HEK293 (cell line): ENCODE data around the gene OGFOD1.

Experiments used
- CTCF ChIA-PET: fragments of 350-600 bp; formaldehyde crosslinking; extraction: SDS; loops from one replicate; lab custom pipeline; 2021; ENCODE audit warnings: antibody characterized with exemption; lab: Yijun Ruan, JAX
- POLR2A ChIA-PET: fragments of 300-600 bp; formaldehyde crosslinking; extraction: SDS; loops from one replicate; lab custom pipeline; 2020; ENCODE audit warnings: antibody characterized with exemption, inconsistent platforms; lab: Yijun Ruan, JAX
- H3K27ac ChIP-seq: fragments of 200-500 bp; sonication (Bioruptor generic); 2 replicates; pipeline ENCODE4 v1.5.1; 2014; ENCODE audit warnings: low read depth, low read length, control low read depth, inconsistent platforms; ENCODE audit errors: extremely low read depth
- H3K36me3 ChIP-seq, 2 experiments: fragments of 200-500 bp in 1 of 2; sonication (Bioruptor generic) in 1 of 2; 1 replicate in 1 of 2; 2 replicates in 1 of 2; pipeline ENCODE4 v1.5.1; 2014 to 2017; ENCODE audit warnings: inconsistent platforms in 2 of 2, low read length in 2 of 2; ENCODE audit not compliant: control insufficient read depth in 2 of 2, insufficient read depth in 1 of 2
- H3K4me1 ChIP-seq: fragments of 200-500 bp; sonication (Bioruptor generic); 2 replicates; pipeline ENCODE4 v1.5.1; 2014; ENCODE audit warnings: mild to moderate bottlenecking, low read length, inconsistent platforms; ENCODE audit not compliant: control insufficient read depth, insufficient read depth
- H3K4me3 ChIP-seq: 2 replicates; pipeline ENCODE4 v1.5.1; 2011; ENCODE audit warnings: low read depth, mild to moderate bottlenecking, control low read depth, low read length, moderate library complexity
- H3K9me3 ChIP-seq: fragments of 200-500 bp; sonication (Bioruptor generic); 2 replicates; pipeline ENCODE4 v1.5.1; 2014; ENCODE audit warnings: low read depth, low read length, inconsistent platforms; ENCODE audit not compliant: control insufficient read depth, insufficient read depth
- KLF16 ChIP-seq: fragments of 450-650 bp; formaldehyde crosslinking; IDR thresholded peaks from 2 replicates; pipeline ENCODE4 v1.5.1; 2017; ENCODE audit warnings: missing biosample characterization, missing genetic modification characterization
- MZF1 ChIP-seq: fragments of 450-650 bp; formaldehyde crosslinking; IDR thresholded peaks from 2 replicates; pipeline ENCODE4 v1.5.1; 2017; ENCODE audit warnings: missing biosample characterization, missing genetic modification characterization, borderline replicate concordance
- OVOL3 ChIP-seq: fragments of 450-650 bp; formaldehyde crosslinking; IDR thresholded peaks from 2 replicates; pipeline ENCODE4 v1.5.1; 2016; ENCODE audit warnings: missing biosample characterization, missing genetic modification characterization
- SCRT2 ChIP-seq: fragments of 450-650 bp; formaldehyde crosslinking; IDR thresholded peaks from 2 replicates; pipeline ENCODE4 v1.5.1; 2016; ENCODE audit warnings: missing biosample characterization, missing genetic modification characterization
- ZFHX2 ChIP-seq: fragments of 450-650 bp; formaldehyde crosslinking; conservative IDR thresholded peaks from 2 replicates; pipeline ENCODE4 v1.5.1; 2016; ENCODE audit warnings: missing biosample characterization, missing genetic modification characterization
- ZNF133 ChIP-seq: fragments of 450-650 bp; formaldehyde crosslinking; IDR thresholded peaks from 2 replicates; pipeline ENCODE4 v1.5.1; 2016; ENCODE audit warnings: missing biosample characterization, missing genetic modification characterization
- ZNF140 ChIP-seq: fragments of 450-650 bp; formaldehyde crosslinking; IDR thresholded peaks from 2 replicates; pipeline ENCODE4 v1.5.1; 2016; ENCODE audit warnings: missing biosample characterization, missing genetic modification characterization
- ZNF214 ChIP-seq: fragments of 450-650 bp; formaldehyde crosslinking; IDR thresholded peaks from 2 replicates; pipeline ENCODE4 v1.5.1; 2017; ENCODE audit warnings: missing biosample characterization, mild to moderate bottlenecking, missing genetic modification characterization, borderline replicate concordance
- ZNF223 ChIP-seq: fragments of 450-650 bp; formaldehyde crosslinking; IDR thresholded peaks from 2 replicates; pipeline ENCODE4 v1.5.1; 2016; ENCODE audit warnings: missing biosample characterization, missing genetic modification characterization
- ZNF23 ChIP-seq: fragments of 450-650 bp; formaldehyde crosslinking; IDR thresholded peaks from 2 replicates; pipeline ENCODE4 v1.5.1; 2016; ENCODE audit warnings: missing biosample characterization, missing genetic modification characterization, borderline replicate concordance
- ZNF341 ChIP-seq: fragments of 450-650 bp; formaldehyde crosslinking; IDR thresholded peaks from 2 replicates; pipeline ENCODE4; 2016; ENCODE audit warnings: low read depth, missing biosample characterization, missing genetic modification characterization
- ZNF37A ChIP-seq: fragments of 450-650 bp; IDR thresholded peaks from 2 replicates; pipeline ENCODE4 v1.5.1; 2018; ENCODE audit warnings: missing biosample characterization, missing genetic modification characterization
- ZNF529 ChIP-seq: fragments of 450-650 bp; formaldehyde crosslinking; IDR thresholded peaks from 2 replicates; pipeline ENCODE4 v1.5.1; 2017; ENCODE audit warnings: missing genetic modification characterization, missing biosample characterization; ENCODE audit not compliant: insufficient replicate concordance
- ZNF560 ChIP-seq: fragments of 450-650 bp; formaldehyde crosslinking; IDR thresholded peaks from 2 replicates; pipeline ENCODE4 v1.5.1; 2017; ENCODE audit warnings: missing biosample characterization, missing genetic modification characterization, borderline replicate concordance
- ZNF561 ChIP-seq: fragments of 450-650 bp; IDR thresholded peaks from 2 replicates; pipeline ENCODE4 v1.5.1; 2018; ENCODE audit warnings: missing biosample characterization, missing genetic modification characterization, borderline replicate concordance
- ZNF624 ChIP-seq: fragments of 450-650 bp; formaldehyde crosslinking; IDR thresholded peaks from 2 replicates; pipeline ENCODE4 v1.5.1; 2017; ENCODE audit warnings: missing biosample characterization, missing genetic modification characterization
- ZNF670 ChIP-seq: fragments of 450-650 bp; formaldehyde crosslinking; IDR thresholded peaks from 2 replicates; pipeline ENCODE4 v1.5.1; 2016; ENCODE audit warnings: missing biosample characterization, missing genetic modification characterization, low read depth
- ZNF677 ChIP-seq: fragments of 450-650 bp; IDR thresholded peaks from 2 replicates; pipeline ENCODE4 v1.5.0; 2018; ENCODE audit warnings: missing biosample characterization, mild to moderate bottlenecking, missing genetic modification characterization, moderate library complexity
- ZNF785 ChIP-seq: fragments of 450-650 bp; formaldehyde crosslinking; IDR thresholded peaks from 2 replicates; pipeline ENCODE4 v1.5.1; 2016; ENCODE audit warnings: missing biosample characterization, missing genetic modification characterization
- TF ChIP-seq, protein P1 (sequence below): fragments of 450-650 bp; formaldehyde crosslinking; optimal IDR thresholded peaks from 2 replicates; pipeline ENCODE3; 2016; ENCODE audit warnings: missing biosample characterization, mild to moderate bottlenecking, missing genetic modification characterization
- TF ChIP-seq, protein P2 (sequence below): fragments of 450-650 bp; formaldehyde crosslinking; IDR thresholded peaks from 2 replicates; pipeline ENCODE4 v1.5.1; 2017; ENCODE audit warnings: missing biosample characterization, missing genetic modification characterization
- TF ChIP-seq, protein P3 (sequence below): fragments of 450-650 bp; formaldehyde crosslinking; IDR thresholded peaks from 2 replicates; pipeline ENCODE4 v1.5.1; 2016; ENCODE audit warnings: missing biosample characterization, missing genetic modification characterization, low read depth
- TF ChIP-seq, protein P4 (sequence below): fragments of 450-650 bp; formaldehyde crosslinking; IDR thresholded peaks from 2 replicates; pipeline ENCODE4 v1.5.1; 2016; ENCODE audit warnings: missing biosample characterization, missing genetic modification characterization
- TF ChIP-seq, protein P5 (sequence below): fragments of 450-650 bp; formaldehyde crosslinking; conservative IDR thresholded peaks from 2 replicates; pipeline ENCODE4 v1.5.1; 2016; ENCODE audit warnings: low read depth, missing biosample characterization, missing genetic modification characterization

The OGFOD1 gene

DNA sequence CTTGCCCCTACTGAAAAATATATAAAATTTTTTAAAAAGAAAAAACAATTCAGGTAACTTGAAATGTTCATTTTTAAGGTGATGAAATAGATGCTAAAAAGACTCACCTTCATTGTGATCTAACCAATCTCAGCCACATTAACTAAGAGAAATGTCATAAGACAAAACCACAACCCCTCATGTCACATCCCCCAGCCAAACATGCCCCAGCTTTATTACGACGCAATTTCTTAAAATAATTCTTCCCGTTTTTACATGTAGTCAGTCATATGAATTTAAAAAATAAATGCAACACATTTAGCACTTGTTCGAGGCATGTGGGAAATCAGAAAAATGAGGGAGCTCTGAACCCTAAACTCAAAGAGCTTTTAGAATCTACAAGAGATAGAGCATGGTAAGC lies 35.5 kb upstream of the OGFOD1 start (continued):
- TF ChIP-seq ZNF37A (tag by site-specific recombination) (no peak), ZNF560 (no peak)
- TF ChIP-seq, all 188 proteins: peak for 0

DNA sequence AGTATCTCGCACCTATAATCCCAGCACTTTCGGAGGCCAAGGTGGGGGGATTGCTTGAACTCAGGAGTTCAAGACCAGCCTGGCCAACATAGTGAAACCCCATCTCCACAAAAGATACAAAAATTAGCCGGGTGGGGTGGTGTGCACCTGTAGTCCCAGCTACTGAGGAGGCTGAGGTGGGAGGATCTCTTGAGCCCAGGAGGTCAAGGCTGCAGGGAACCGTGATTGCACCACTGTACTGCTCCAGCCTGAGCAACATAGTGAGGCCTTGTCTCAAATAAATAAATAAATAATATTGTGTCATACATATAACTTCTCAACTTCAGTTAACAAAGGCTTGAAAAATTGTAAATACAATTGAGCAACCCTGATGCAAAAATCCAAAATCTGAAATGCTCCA lies 34.2 kb upstream of the OGFOD1 start:
- ChIA-PET POLR2A (no interaction called here), CTCF (interaction anchor here (0.6 kb wide), 1 partner anchor 130 kb away, joined by 4 read pairs; no protein-coding TSS in a partner anchor)
- H3K36me3 ChIP-seq, result peaks cover 5 to 18% of the 10 kb centered on the region in 2 experiments; a peak in 2 of 3 replicates
- no peaks in the 10 kb centered on the region for H3K9me3 ChIP-seq
- peaks cover 19% of the 10 kb centered on the region for H3K4me1 ChIP-seq
- TF ChIP-seq ZNF341 (tag by site-specific recombination) (no peak), ZNF140 (tag by site-specific recombination) (no peak), KLF16 (no peak), ZNF561 (tag by site-specific recombination) (no peak), ZNF529 (no peak), MZF1 (tag by site-specific recombination) (no peak), ZNF785 (tag by site-specific recombination) (no peak), ZNF214 (tag by site-specific recombination) (no peak), ZNF670 (tag by site-specific recombination) (no peak), ZNF560 (no peak), SCRT2 (tag by site-specific recombination) (no peak)
- TF ChIP-seq, protein P1, sequence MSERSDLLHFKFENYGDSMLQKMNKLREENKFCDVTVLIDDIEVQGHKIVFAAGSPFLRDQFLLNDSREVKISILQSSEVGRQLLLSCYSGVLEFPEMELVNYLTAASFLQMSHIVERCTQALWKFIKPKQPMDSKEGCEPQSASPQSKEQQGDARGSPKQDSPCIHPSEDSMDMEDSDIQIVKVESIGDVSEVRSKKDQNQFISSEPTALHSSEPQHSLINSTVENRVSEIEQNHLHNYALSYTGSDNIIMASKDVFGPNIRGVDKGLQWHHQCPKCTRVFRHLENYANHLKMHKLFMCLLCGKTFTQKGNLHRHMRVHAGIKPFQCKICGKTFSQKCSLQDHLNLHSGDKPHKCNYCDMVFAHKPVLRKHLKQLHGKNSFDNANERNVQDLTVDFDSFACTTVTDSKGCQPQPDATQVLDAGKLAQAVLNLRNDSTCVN (tag by site-specific recombination), result no peak
- TF ChIP-seq, protein P2, sequence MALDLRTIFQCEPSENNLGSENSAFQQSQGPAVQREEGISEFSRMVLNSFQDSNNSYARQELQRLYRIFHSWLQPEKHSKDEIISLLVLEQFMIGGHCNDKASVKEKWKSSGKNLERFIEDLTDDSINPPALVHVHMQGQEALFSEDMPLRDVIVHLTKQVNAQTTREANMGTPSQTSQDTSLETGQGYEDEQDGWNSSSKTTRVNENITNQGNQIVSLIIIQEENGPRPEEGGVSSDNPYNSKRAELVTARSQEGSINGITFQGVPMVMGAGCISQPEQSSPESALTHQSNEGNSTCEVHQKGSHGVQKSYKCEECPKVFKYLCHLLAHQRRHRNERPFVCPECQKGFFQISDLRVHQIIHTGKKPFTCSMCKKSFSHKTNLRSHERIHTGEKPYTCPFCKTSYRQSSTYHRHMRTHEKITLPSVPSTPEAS, result no peak
- TF ChIP-seq, protein P3, sequence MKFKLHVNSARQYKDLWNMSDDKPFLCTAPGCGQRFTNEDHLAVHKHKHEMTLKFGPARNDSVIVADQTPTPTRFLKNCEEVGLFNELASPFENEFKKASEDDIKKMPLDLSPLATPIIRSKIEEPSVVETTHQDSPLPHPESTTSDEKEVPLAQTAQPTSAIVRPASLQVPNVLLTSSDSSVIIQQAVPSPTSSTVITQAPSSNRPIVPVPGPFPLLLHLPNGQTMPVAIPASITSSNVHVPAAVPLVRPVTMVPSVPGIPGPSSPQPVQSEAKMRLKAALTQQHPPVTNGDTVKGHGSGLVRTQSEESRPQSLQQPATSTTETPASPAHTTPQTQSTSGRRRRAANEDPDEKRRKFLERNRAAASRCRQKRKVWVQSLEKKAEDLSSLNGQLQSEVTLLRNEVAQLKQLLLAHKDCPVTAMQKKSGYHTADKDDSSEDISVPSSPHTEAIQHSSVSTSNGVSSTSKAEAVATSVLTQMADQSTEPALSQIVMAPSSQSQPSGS (tag by site-specific recombination), result no peak
- TF ChIP-seq, protein P4, sequence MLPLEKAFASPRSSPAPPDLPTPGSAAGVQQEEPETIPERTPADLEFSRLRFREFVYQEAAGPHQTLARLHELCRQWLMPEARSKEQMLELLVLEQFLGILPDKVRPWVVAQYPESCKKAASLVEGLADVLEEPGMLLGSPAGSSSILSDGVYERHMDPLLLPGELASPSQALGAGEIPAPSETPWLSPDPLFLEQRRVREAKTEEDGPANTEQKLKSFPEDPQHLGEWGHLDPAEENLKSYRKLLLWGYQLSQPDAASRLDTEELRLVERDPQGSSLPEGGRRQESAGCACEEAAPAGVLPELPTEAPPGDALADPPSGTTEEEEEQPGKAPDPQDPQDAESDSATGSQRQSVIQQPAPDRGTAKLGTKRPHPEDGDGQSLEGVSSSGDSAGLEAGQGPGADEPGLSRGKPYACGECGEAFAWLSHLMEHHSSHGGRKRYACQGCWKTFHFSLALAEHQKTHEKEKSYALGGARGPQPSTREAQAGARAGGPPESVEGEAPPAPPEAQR, result no peak
- no peak overlapping the region for H3K27ac ChIP-seq
- no peak overlapping the region for H3K4me3 ChIP-seq

DNA sequence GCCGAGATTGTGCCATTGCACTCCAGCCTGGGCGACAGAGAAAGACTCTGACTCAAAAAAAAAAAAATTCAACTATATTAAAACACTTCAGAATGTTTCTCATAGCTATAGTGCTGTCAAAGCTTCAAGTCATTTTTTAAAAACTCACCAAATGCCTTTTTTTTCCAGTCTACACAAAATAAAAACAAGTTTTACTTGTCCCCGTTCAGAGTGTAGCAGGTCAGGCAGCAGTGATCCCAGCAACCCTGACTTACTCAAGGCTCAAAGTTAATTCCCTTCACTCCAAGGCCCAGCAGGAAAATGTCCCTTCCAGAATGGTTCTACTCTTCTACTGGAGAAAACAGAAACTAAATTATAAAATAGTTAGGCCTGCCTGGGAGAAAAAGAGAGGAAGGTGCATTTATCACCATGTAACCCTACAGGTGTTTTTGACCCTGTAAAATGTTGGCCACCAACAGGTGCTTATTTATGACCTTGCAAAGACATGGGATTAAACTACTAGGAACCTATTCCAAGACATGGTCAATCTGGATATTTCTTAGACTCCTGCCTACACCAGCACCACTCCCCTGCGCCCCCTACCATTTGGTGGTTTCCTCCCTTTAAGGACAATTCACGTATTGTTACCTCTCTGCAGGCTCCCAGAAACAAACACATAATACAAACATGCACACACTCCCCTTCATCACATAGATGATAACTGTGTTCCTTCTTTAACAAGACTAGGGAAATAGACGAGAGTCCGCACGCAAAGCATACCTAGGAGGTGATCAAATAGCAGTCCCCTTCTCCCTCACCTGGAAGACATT lies 31.4 kb upstream of the OGFOD1 start:
- H3K4me1 ChIP-seq, result peaks cover 29% of the 10 kb centered on the region
- POLR2A ChIA-PET, result interaction anchor here (1.1 kb wide), 1 partner anchor 37 kb away, joined by 3 read pairs; no protein-coding TSS in a partner anchor
- H3K9me3 ChIP-seq, result no peaks in the 10 kb centered on the region
- H3K4me3 ChIP-seq, result no peak overlapping the region
- H3K27ac ChIP-seq, result no peak overlapping the region
- H3K36me3 ChIP-seq, result no peaks in the 10 kb centered on the region; a peak in 1 of 3 replicates
- CTCF ChIA-PET, result no interaction called here
- TF ChIP-seq ZNF624 (tag by site-specific recombination), result no peak
- no peak for TF ChIP-seq ZNF677
- no peak for TF ChIP-seq ZFHX2 (tag by site-specific recombination)
- TF ChIP-seq ZNF133 (tag by site-specific recombination), result no peak
- TF ChIP-seq SCRT2 (tag by site-specific recombination), result peak; percentile 86
- no peak for TF ChIP-seq OVOL3
- TF ChIP-seq, protein P5, sequence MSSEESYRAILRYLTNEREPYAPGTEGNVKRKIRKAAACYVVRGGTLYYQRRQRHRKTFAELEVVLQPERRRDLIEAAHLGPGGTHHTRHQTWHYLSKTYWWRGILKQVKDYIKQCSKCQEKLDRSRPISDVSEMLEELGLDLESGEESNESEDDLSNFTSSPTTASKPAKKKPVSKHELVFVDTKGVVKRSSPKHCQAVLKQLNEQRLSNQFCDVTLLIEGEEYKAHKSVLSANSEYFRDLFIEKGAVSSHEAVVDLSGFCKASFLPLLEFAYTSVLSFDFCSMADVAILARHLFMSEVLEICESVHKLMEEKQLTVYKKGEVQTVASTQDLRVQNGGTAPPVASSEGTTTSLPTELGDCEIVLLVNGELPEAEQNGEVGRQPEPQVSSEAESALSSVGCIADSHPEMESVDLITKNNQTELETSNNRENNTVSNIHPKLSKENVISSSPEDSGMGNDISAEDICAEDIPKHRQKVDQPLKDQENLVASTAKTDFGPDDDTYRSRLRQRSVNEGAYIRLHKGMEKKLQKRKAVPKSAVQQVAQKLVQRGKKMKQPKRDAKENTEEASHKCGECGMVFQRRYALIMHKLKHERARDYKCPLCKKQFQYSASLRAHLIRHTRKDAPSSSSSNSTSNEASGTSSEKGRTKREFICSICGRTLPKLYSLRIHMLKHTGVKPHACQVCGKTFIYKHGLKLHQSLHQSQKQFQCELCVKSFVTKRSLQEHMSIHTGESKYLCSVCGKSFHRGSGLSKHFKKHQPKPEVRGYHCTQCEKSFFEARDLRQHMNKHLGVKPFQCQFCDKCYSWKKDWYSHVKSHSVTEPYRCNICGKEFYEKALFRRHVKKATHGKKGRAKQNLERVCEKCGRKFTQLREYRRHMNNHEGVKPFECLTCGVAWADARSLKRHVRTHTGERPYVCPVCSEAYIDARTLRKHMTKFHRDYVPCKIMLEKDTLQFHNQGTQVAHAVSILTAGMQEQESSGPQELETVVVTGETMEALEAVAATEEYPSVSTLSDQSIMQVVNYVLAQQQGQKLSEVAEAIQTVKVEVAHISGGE (tag by site-specific recombination), result no peak
- no peak for TF ChIP-seq ZNF223 (tag by site-specific recombination)
- TF ChIP-seq ZNF23 (tag by site-specific recombination), result no peak
